AG04449 (cell line): Measurements from ENCODE around the gene TMED8.

Experiments
- CTCF ChIA-PET: fragments of 350-600 bp; formaldehyde crosslinking; extraction: SDS; loops from one replicate; lab custom pipeline; 2021; ENCODE audit warnings: antibody characterized with exemption; lab: Yijun Ruan, JAX
- POLR2A ChIA-PET: fragments of 400-600, 350-600 bp; formaldehyde crosslinking; extraction: SDS; loops from one replicate; lab custom pipeline; 2020; ENCODE audit warnings: antibody characterized with exemption, inconsistent platforms; lab: Yijun Ruan, JAX
- DNase-seq: peaks from one replicate; pipeline ENCODE4 v3.0.0-alpha.2; 2010; ENCODE audit warnings: low read depth, low spot score
- H3K4me3 ChIP-seq: 2 replicates; pipeline ENCODE4 v1.5.1; 2011; ENCODE audit warnings: low read depth, mild to moderate bottlenecking, control low read depth, low read length
- TF ChIP-seq, protein P1 (sequence below): IDR thresholded peaks from one replicate; pipeline ENCODE4 v1.5.1; 2011; ENCODE audit warnings: mild to moderate bottlenecking, moderate library complexity, low read length, control low read depth, inconsistent platforms; ENCODE audit not compliant: insufficient read depth; ENCODE audit errors: missing control alignments

The TMED8 gene

DNA sequence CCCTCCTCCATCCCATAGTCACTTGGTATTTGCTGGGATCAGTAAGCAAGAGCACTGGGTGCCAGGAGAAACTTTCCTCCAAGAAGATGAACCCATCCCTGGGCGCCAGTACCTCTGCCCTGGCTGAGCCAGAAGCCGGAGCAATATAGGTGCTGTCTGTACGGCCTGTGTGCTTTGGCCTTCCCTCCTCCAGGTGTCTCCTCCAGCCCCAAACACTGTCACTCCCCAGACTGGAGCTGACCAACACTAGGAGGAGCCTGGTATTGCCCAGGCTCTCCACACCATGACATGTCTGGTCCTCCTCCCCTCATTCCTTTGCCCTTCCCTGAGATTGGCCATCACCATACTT lies 51.2 kb downstream of the TMED8 start:
- TF ChIP-seq, protein P1, sequence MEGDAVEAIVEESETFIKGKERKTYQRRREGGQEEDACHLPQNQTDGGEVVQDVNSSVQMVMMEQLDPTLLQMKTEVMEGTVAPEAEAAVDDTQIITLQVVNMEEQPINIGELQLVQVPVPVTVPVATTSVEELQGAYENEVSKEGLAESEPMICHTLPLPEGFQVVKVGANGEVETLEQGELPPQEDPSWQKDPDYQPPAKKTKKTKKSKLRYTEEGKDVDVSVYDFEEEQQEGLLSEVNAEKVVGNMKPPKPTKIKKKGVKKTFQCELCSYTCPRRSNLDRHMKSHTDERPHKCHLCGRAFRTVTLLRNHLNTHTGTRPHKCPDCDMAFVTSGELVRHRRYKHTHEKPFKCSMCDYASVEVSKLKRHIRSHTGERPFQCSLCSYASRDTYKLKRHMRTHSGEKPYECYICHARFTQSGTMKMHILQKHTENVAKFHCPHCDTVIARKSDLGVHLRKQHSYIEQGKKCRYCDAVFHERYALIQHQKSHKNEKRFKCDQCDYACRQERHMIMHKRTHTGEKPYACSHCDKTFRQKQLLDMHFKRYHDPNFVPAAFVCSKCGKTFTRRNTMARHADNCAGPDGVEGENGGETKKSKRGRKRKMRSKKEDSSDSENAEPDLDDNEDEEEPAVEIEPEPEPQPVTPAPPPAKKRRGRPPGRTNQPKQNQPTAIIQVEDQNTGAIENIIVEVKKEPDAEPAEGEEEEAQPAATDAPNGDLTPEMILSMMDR, result no peak
- ChIA-PET CTCF (interaction anchor here (1.5 to 2.9 kb wide), 3 partner anchors 10 to 25 kb away, joined by 3 to 23 read pairs (median 3); no protein-coding TSS in a partner anchor), POLR2A (no interaction called here)
- H3K4me3 ChIP-seq, result no peak overlapping the region
- no peak for DNase-seq

DNA sequence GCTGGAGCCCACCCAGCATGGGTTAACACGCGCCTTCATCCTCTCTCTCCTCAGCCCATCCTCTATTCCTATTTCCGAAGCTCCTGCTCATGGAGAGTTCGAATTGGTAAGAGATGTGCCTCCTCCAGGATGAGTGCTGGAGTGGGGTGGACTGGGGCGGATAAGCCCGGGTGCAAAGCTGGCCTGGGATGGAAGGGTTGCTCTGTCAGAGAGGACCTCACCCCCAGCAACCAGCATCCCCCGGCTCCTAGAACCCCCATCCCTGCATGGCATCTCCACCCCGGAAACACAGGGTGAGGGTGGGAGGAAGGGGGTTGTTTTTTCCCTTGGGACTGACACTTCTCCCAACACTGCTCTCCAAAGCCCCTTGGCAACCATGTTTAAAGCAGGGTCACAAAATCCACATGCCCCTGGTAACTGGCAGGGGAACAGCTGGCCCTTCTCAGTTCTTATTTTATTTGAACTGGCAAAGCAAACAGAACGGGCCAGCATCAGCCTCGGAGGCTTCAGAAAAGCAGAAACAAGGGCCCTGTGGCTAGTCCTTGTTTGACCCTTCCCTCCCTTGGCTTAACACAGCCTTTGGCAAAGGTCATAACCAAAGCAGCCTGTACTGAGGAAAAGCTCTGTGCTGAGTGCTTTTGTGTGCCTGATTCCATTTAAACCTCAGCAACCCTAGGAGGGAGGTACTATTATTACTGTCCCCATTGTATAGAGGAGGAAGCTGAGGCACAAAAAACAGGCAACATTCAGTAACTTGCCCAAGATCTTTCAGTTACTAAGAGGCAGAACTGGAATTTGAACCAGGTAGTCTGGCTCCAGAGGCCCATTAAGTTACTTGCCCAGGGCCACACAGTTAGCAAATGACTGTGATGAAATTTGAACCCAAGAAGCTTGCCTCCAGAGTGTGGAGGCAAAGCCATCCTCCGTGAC lies 51.8 kb downstream of the TMED8 start:
- CTCF ChIA-PET, result interaction anchor here (1.3 to 2.9 kb wide), 4 partner anchors 10 to 24 kb away, joined by 3 to 23 read pairs (median 3); no protein-coding TSS in a partner anchor

DNA sequence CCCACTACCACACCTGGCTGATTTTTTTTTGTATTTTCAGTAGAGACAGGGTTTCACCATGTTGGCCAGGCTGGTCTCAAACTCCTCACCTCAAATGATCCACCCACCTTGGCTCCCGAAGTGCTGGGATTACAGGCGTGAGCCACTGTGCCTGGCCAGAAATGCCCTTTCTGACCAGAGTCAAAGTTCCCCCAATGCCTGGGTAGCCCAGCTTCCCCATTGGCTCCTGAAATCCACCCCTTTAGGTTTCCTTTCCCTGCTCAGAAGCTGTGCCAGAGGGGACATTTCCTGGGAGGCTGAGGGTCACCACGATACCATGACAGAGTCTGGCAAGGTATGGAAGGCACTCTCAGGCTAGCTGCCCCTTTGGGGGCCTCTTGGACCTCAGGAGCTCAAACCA lies 52.6 kb downstream of the TMED8 start:
- no peak for DNase-seq
- CTCF ChIA-PET, result interaction anchor here (1.3 to 2.9 kb wide), 2 partner anchors 9 to 13 kb away, joined by 3 to 23 read pairs; no protein-coding TSS in a partner anchor

More for the DNA sequence above, 51.8 kb downstream of the TMED8 start:
- H3K4me3 ChIP-seq, result no peak overlapping the region
- POLR2A ChIA-PET, result interaction anchor here (0.6 kb wide), 1 partner anchor 187 kb away, joined by 5 read pairs; no protein-coding TSS in a partner anchor
- TF ChIP-seq, protein P1, result no peak
- DNase-seq, result no peak

DNA sequence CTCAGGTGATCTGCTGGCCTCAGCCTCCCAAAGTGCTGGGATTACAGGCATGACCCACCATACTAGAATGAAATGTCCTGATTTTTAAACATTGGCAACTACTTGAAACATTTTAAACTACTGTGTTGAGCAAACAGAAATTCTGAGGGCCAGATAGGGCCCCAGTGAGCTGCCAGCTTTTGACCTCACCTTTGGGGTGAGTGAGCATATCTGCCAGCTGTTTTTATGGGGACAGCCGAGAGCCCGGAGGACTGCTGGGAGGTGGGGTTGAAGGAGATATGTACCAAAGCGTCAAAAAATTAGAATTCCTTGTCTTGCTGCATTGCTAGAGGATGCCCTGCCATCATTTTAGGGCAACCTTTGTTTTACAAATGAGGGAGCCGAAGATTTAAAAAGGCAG lies 53.3 kb downstream of the TMED8 start:
- TF ChIP-seq, protein P1, result no peak
- ChIA-PET CTCF (interaction anchor here (1.3 kb wide), 1 partner anchor 14 kb away, joined by 3 read pairs; no protein-coding TSS in a partner anchor), POLR2A (no interaction called here)
- no peak overlapping the region for H3K4me3 ChIP-seq
- no peak for DNase-seq

More for the DNA sequence above, 52.6 kb downstream of the TMED8 start:
- POLR2A ChIA-PET, result interaction anchor here (0.6 kb wide), 1 partner anchor 188 kb away, joined by 5 read pairs; no protein-coding TSS in a partner anchor
- TF ChIP-seq, protein P1, result no peak
- H3K4me3 ChIP-seq, result no peak overlapping the region

DNA sequence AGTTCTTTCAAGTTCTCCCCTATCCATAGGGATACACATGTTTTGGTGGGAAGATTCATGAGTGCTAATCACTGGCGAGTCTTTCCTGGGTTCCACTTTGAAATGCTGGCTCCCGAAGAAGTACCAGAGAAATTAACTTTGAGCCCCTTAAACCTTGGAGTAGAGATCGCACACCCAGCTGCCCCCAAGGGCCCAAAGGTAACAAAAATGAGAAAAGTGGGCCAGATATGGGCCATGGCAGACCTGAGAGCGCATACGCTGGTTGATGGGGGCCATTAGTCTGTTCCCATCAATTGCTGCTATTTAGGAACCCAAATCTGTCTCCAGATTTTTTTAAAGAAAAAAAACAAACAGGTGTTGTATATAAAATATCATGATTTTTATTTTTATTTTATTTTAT lies 53.9 kb downstream of the TMED8 start:
- TF ChIP-seq, protein P1, result no peak
- no peak overlapping the region for H3K4me3 ChIP-seq
- ChIA-PET CTCF (interaction anchor here (2.0 kb wide), 1 partner anchor 10 kb away, joined by 6 read pairs; no protein-coding TSS in a partner anchor), POLR2A (no interaction called here)
- DNase-seq, result no peak

DNA sequence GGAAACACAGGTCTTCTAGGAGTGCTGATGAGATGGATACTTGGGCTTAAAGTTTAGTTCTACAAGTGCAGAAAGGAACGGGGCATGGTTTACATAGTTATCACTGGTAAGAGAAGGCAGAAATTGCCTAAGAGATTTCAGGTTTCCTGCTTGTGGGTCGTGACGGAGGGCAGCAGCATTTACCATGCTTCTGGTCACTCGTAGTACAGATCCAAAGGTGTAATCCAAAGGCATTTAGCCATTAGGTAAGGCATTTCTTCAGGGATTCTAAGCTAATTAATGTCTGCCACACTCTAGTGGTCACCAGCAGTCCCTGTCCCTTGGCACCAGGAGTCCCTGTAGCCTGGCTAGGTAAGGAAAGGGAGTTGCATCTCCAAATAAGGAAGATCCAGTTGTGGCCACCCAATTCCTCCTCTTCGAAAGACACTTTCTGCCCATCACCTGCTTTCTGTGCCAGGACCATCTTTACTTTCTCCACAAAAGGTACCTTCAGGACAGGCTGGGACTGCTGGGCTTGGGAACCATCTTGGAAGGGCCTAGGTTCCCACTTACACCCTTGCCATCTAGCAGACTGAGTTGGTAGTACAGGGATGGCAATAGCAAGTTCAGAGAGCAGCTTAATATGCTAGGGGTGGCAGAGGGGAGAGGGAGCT lies 54.5 kb downstream of the TMED8 start:
- no peak for DNase-seq
- CTCF ChIA-PET, result interaction anchor here (2.0 to 3.9 kb wide), 3 partner anchors 11 to 20 kb away, joined by 6 to 48 read pairs (median 12); no protein-coding TSS in a partner anchor
- TF ChIP-seq, protein P1, result no peak
- POLR2A ChIA-PET, result no interaction called here
- H3K4me3 ChIP-seq, result peak overlapping the region; percentile 87
